DMS53 treated with DMSO at 0.1 percent for 48 hours (cell line): ENCODE measurements around the gene ACVR2B.
"Not testable (repeated sequence)": the region's sequence is repeated elsewhere in the genome, so short reads cannot be mapped to it uniquely, and the experiment has no call there.

Experiments
- DNase-seq: peaks from one replicate; lab custom pipeline; 2025; ENCODE audit not compliant: unreplicated experiment; lab: John Stamatoyannopoulos, UW

ACVR2B gene

GRCh38 chr3:38453075-38453912 is at the start of gene ACVR2B:
Gene ACVR2B, plus strand, starts transcription at chr3:38453890. Its CDS starts 433 bp downstream, at chr3:38454323.
- DNase-seq = peak; percentile 10

GRCh38 chr3:38404286-38404685 is 49.4 kb upstream of the ACVR2B start:
- no peak for DNase-seq

- no peak for DNase-seq
Observed at GRCh38 chr3:38411591-38411990, 42.1 kb upstream of the ACVR2B start.

GRCh38 chr3:38420758-38421157 is 32.9 kb upstream of the ACVR2B start:
- not testable (repeated sequence) for DNase-seq

GRCh38 chr3:38421679-38422336 is 31.9 kb upstream of the ACVR2B start:
- DNase-seq = no peak

- not testable (repeated sequence) for DNase-seq
Observed at GRCh38 chr3:38426798-38427426, 26.8 kb upstream of the ACVR2B start.

- DNase-seq = not testable (repeated sequence)
Observed at GRCh38 chr3:38432871-38433658, 20.6 kb upstream of the ACVR2B start.

GRCh38 chr3:38433661-38434060 is 20.0 kb upstream of the ACVR2B start:
- not testable (repeated sequence) for DNase-seq

- DNase-seq = not testable (repeated sequence)
Observed at GRCh38 chr3:38438436-38439069, 15.1 kb upstream of the ACVR2B start.

GRCh38 chr3:38443205-38443604 is 10.5 kb upstream of the ACVR2B start:
- DNase-seq = not testable (repeated sequence)

GRCh38 chr3:38446085-38446686 is 7.5 kb upstream of the ACVR2B start:
- DNase-seq = no peak

- no peak for DNase-seq
Observed at GRCh38 chr3:38446812-38447211, 6.9 kb upstream of the ACVR2B start.

GRCh38 chr3:38450853-38451252 is 2.8 kb upstream of the ACVR2B start:
- no peak for DNase-seq

- DNase-seq = no peak
Observed at GRCh38 chr3:38453913-38454177, 155 bp downstream of the ACVR2B start.

- DNase-seq = no peak
Observed at GRCh38 chr3:38454178-38454883, 641 bp downstream of the ACVR2B start.

GRCh38 chr3:38454884-38455638 is 1.4 kb downstream of the ACVR2B start:
- DNase-seq = peak; percentile 33

- DNase-seq = no peak
Observed at GRCh38 chr3:38455639-38456430, 2.1 kb downstream of the ACVR2B start.
